Central memory CD4-positive, alpha-beta T cell (primary cell): ENCODE data around the gene OPHN1.

Experiments used
- DNase-seq: peaks from one replicate; pipeline ENCODE4 v3.0.0; 2022

The OPHN1 gene

GRCh38 chrX:68045008-68045577, 388.2 kb downstream of the OPHN1 start:
- DNase-seq, result no peak

- no peak for DNase-seq
These were observed 389.4 kb downstream of the OPHN1 start for GRCh38 chrX:68043713-68044438.

GRCh38 chrX:68041110-68041509, 392.2 kb downstream of the OPHN1 start:
- no peak for DNase-seq

- DNase-seq, result no peak
These were observed 414.8 kb downstream of the OPHN1 start for GRCh38 chrX:68018248-68019203.

- DNase-seq, result no peak
These were observed 434.8 kb downstream of the OPHN1 start for GRCh38 chrX:67998540-67998939.
